HEK293 (cell line): ENCODE measurements around the gene LDLRAD4.

Experiments
- GLI4 ChIP-seq: fragments of 450-650 bp; formaldehyde crosslinking; IDR thresholded peaks from 2 replicates; pipeline ENCODE4 v1.5.1; 2016; ENCODE audit warnings: missing biosample characterization, missing genetic modification characterization
- KLF1 ChIP-seq: fragments of 450-650 bp; formaldehyde crosslinking; IDR thresholded peaks from 2 replicates; pipeline ENCODE4 v1.5.1; 2016; ENCODE audit warnings: missing biosample characterization, missing genetic modification characterization
- KLF8 ChIP-seq: fragments of 450-650 bp; formaldehyde crosslinking; IDR thresholded peaks from 2 replicates; pipeline ENCODE4 v1.5.1; 2016; ENCODE audit warnings: missing biosample characterization, missing genetic modification characterization
- PRDM1 ChIP-seq: fragments of 450-650 bp; formaldehyde crosslinking; IDR thresholded peaks from 2 replicates; pipeline ENCODE4; 2016; ENCODE audit warnings: missing biosample characterization, missing genetic modification characterization
- SALL2 ChIP-seq: fragments of 450-650 bp; formaldehyde crosslinking; IDR thresholded peaks from 2 replicates; pipeline ENCODE4 v1.5.0; 2017; ENCODE audit warnings: missing biosample characterization, mild to moderate bottlenecking, missing genetic modification characterization, borderline replicate concordance
- SP7 ChIP-seq: fragments of 450-650 bp; formaldehyde crosslinking; IDR thresholded peaks from 2 replicates; pipeline ENCODE4 v1.5.1; 2016; ENCODE audit warnings: missing biosample characterization, missing genetic modification characterization
- ZBTB17 ChIP-seq: fragments of 450-650 bp; formaldehyde crosslinking; IDR thresholded peaks from 2 replicates; pipeline ENCODE4 v1.5.1; 2016; ENCODE audit warnings: missing biosample characterization, missing genetic modification characterization
- ZNF112 ChIP-seq: fragments of 450-650 bp; formaldehyde crosslinking; IDR thresholded peaks from 2 replicates; pipeline ENCODE4 v1.5.0; 2017; ENCODE audit warnings: missing biosample characterization, missing genetic modification characterization
- ZNF114 ChIP-seq: fragments of 450-650 bp; formaldehyde crosslinking; IDR thresholded peaks from 2 replicates; pipeline ENCODE4 v1.5.0; 2017; ENCODE audit warnings: missing biosample characterization, missing genetic modification characterization
- ZNF132 ChIP-seq: fragments of 450-650 bp; formaldehyde crosslinking; IDR thresholded peaks from 2 replicates; pipeline ENCODE4 v1.5.1; 2017; ENCODE audit warnings: missing biosample characterization, missing genetic modification characterization, borderline replicate concordance
- ZNF174 ChIP-seq: fragments of 450-650 bp; formaldehyde crosslinking; IDR thresholded peaks from 2 replicates; pipeline ENCODE4 v1.5.0; 2017; ENCODE audit warnings: missing biosample characterization, mild to moderate bottlenecking, missing genetic modification characterization
- ZNF37A ChIP-seq: fragments of 450-650 bp; IDR thresholded peaks from 2 replicates; pipeline ENCODE4 v1.5.1; 2018; ENCODE audit warnings: missing biosample characterization, missing genetic modification characterization
- ZNF394 ChIP-seq: fragments of 450-650 bp; formaldehyde crosslinking; IDR thresholded peaks from 2 replicates; pipeline ENCODE4 v1.5.1; 2016; ENCODE audit warnings: missing biosample characterization, missing genetic modification characterization, mild to moderate bottlenecking, moderate library complexity, borderline replicate concordance
- ZNF433 ChIP-seq: fragments of 450-650 bp; formaldehyde crosslinking; IDR thresholded peaks from 2 replicates; pipeline ENCODE4 v1.5.1; 2016; ENCODE audit warnings: missing biosample characterization, missing genetic modification characterization, low read depth
- ZNF501 ChIP-seq: fragments of 450-650 bp; formaldehyde crosslinking; IDR thresholded peaks from 2 replicates; pipeline ENCODE4 v1.5.1; 2016; ENCODE audit warnings: missing biosample characterization, missing genetic modification characterization
- ZNF549 ChIP-seq: fragments of 450-650 bp; IDR thresholded peaks from 2 replicates; pipeline ENCODE4 v1.5.1; 2018; ENCODE audit warnings: missing biosample characterization, missing genetic modification characterization, mild to moderate bottlenecking, inconsistent platforms, moderate library complexity
- ZNF623 ChIP-seq: fragments of 450-650 bp; formaldehyde crosslinking; IDR thresholded peaks from 2 replicates; pipeline ENCODE4 v1.5.1; 2016; ENCODE audit warnings: missing biosample characterization, missing genetic modification characterization
- ZNF654 ChIP-seq: fragments of 450-650 bp; formaldehyde crosslinking; IDR thresholded peaks from 2 replicates; pipeline ENCODE4 v1.5.1; 2016; ENCODE audit warnings: low read depth, missing biosample characterization, missing genetic modification characterization
- ZNF658 ChIP-seq: fragments of 450-650 bp; formaldehyde crosslinking; IDR thresholded peaks from 2 replicates; pipeline ENCODE4; 2016; ENCODE audit warnings: missing biosample characterization, missing genetic modification characterization
- ZNF660 ChIP-seq: fragments of 450-650 bp; IDR thresholded peaks from 2 replicates; pipeline ENCODE4 v1.5.1; 2018; ENCODE audit warnings: missing biosample characterization, mild to moderate bottlenecking, missing genetic modification characterization
- ZNF791 ChIP-seq: fragments of 450-650 bp; formaldehyde crosslinking; IDR thresholded peaks from 2 replicates; pipeline ENCODE4 v1.5.1; 2016; ENCODE audit warnings: missing biosample characterization, missing genetic modification characterization
- TF ChIP-seq, protein P1 (sequence below): fragments of 450-650 bp; formaldehyde crosslinking; IDR thresholded peaks from 2 replicates; pipeline ENCODE4 v1.5.1; 2016; ENCODE audit warnings: missing biosample characterization, missing genetic modification characterization, borderline replicate concordance
- TF ChIP-seq, protein P2 (sequence below): fragments of 450-650 bp; formaldehyde crosslinking; IDR thresholded peaks from 2 replicates; pipeline ENCODE4 v1.5.1; 2016; ENCODE audit warnings: missing biosample characterization, missing genetic modification characterization, borderline replicate concordance
- TF ChIP-seq, protein P3 (sequence below): fragments of 450-650 bp; formaldehyde crosslinking; IDR thresholded peaks from 2 replicates; pipeline ENCODE4 v1.5.1; 2017; ENCODE audit warnings: missing biosample characterization, missing genetic modification characterization
- TF ChIP-seq, protein P4 (sequence below): fragments of 450-650 bp; formaldehyde crosslinking; IDR thresholded peaks from 2 replicates; pipeline ENCODE4 v1.5.1; 2017; ENCODE audit warnings: missing biosample characterization, missing genetic modification characterization
- TF ChIP-seq, protein P5 (sequence below): fragments of 450-650 bp; formaldehyde crosslinking; IDR thresholded peaks from 2 replicates; pipeline ENCODE4 v1.5.1; 2016; ENCODE audit warnings: missing biosample characterization, missing genetic modification characterization

Gene LDLRAD4

DNA sequence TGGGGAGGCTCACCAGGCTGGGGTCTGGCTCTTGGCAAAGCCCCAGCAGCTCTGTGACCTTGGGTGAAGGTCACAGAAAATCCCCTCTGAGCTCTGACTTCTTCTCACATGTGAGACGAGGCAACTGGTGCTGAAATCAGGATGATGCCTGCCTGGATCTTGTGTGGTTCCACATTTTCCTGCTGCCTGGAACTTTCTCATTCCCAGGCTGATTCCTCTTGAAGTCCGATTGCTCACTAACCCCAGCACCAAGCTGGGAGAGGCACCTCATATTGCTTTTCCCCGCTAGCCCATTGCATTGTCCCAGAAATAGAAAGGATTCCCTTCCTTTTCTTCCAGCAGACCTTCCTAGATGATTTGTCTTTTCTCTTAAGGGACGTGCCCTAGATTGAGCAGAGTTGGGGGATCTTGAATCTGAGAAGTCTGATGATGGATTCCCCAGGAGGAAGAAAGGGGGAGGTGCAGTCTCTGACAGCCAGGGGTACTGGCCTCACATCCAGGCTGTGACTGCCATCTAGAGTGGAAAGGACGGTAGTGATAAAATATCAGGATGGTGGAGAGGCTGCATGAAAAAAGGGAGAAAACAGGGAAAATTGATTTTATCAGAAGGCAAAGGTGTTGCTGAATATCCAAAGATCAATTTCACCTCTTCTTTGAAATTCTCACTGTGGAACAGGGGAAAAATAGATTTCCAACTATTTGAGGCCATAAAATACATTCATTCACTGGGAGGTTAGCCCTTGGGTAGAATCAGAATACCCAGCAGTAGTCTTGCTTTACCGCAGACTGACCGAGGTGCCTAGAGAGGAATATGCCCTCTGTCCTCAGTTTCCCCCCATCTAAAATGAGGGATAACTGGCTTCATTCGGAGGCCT, 411.5 kb downstream of the LDLRAD4 start (continued):
- TF ChIP-seq, protein P1, sequence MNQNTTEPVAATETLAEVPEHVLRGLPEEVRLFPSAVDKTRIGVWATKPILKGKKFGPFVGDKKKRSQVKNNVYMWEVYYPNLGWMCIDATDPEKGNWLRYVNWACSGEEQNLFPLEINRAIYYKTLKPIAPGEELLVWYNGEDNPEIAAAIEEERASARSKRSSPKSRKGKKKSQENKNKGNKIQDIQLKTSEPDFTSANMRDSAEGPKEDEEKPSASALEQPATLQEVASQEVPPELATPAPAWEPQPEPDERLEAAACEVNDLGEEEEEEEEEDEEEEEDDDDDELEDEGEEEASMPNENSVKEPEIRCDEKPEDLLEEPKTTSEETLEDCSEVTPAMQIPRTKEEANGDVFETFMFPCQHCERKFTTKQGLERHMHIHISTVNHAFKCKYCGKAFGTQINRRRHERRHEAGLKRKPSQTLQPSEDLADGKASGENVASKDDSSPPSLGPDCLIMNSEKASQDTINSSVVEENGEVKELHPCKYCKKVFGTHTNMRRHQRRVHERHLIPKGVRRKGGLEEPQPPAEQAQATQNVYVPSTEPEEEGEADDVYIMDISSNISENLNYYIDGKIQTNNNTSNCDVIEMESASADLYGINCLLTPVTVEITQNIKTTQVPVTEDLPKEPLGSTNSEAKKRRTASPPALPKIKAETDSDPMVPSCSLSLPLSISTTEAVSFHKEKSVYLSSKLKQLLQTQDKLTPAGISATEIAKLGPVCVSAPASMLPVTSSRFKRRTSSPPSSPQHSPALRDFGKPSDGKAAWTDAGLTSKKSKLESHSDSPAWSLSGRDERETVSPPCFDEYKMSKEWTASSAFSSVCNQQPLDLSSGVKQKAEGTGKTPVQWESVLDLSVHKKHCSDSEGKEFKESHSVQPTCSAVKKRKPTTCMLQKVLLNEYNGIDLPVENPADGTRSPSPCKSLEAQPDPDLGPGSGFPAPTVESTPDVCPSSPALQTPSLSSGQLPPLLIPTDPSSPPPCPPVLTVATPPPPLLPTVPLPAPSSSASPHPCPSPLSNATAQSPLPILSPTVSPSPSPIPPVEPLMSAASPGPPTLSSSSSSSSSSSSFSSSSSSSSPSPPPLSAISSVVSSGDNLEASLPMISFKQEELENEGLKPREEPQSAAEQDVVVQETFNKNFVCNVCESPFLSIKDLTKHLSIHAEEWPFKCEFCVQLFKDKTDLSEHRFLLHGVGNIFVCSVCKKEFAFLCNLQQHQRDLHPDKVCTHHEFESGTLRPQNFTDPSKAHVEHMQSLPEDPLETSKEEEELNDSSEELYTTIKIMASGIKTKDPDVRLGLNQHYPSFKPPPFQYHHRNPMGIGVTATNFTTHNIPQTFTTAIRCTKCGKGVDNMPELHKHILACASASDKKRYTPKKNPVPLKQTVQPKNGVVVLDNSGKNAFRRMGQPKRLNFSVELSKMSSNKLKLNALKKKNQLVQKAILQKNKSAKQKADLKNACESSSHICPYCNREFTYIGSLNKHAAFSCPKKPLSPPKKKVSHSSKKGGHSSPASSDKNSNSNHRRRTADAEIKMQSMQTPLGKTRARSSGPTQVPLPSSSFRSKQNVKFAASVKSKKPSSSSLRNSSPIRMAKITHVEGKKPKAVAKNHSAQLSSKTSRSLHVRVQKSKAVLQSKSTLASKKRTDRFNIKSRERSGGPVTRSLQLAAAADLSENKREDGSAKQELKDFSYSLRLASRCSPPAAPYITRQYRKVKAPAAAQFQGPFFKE, result no peak
- TF ChIP-seq ZNF654 (tag by site-specific recombination) (peak; percentile 87), ZNF623 (tag by site-specific recombination) (no peak), ZNF37A (no peak), KLF1 (no peak), SALL2 (no peak), ZNF114 (tag by site-specific recombination) (no peak), SP7 (tag by site-specific recombination) (no peak), ZNF132 (tag by site-specific recombination) (no peak), ZNF433 (no peak), ZNF174 (tag by site-specific recombination) (no peak), ZNF660 (tag by site-specific recombination) (no peak), ZNF658 (no peak), ZNF112 (tag by site-specific recombination) (no peak), ZNF501 (tag by site-specific recombination) (no peak), KLF8 (tag by site-specific recombination) (no peak), GLI4 (tag by site-specific recombination) (no peak), PRDM1 (tag by site-specific recombination) (0 out of 2 replicates have a peak, but pooled peaks have one; percentile 38), ZNF394 (tag by site-specific recombination) (no peak), ZNF791 (tag by site-specific recombination) (no peak), ZNF549 (tag by site-specific recombination) (no peak), ZBTB17 (peak; percentile 72)
- TF ChIP-seq, protein P2, sequence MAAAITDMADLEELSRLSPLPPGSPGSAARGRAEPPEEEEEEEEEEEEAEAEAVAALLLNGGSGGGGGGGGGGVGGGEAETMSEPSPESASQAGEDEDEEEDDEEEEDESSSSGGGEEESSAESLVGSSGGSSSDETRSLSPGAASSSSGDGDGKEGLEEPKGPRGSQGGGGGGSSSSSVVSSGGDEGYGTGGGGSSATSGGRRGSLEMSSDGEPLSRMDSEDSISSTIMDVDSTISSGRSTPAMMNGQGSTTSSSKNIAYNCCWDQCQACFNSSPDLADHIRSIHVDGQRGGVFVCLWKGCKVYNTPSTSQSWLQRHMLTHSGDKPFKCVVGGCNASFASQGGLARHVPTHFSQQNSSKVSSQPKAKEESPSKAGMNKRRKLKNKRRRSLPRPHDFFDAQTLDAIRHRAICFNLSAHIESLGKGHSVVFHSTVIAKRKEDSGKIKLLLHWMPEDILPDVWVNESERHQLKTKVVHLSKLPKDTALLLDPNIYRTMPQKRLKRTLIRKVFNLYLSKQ (tag by site-specific recombination), result no peak
- TF ChIP-seq, protein P3, sequence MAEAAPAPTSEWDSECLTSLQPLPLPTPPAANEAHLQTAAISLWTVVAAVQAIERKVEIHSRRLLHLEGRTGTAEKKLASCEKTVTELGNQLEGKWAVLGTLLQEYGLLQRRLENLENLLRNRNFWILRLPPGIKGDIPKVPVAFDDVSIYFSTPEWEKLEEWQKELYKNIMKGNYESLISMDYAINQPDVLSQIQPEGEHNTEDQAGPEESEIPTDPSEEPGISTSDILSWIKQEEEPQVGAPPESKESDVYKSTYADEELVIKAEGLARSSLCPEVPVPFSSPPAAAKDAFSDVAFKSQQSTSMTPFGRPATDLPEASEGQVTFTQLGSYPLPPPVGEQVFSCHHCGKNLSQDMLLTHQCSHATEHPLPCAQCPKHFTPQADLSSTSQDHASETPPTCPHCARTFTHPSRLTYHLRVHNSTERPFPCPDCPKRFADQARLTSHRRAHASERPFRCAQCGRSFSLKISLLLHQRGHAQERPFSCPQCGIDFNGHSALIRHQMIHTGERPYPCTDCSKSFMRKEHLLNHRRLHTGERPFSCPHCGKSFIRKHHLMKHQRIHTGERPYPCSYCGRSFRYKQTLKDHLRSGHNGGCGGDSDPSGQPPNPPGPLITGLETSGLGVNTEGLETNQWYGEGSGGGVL (tag by site-specific recombination), result no peak
- TF ChIP-seq, protein P4, sequence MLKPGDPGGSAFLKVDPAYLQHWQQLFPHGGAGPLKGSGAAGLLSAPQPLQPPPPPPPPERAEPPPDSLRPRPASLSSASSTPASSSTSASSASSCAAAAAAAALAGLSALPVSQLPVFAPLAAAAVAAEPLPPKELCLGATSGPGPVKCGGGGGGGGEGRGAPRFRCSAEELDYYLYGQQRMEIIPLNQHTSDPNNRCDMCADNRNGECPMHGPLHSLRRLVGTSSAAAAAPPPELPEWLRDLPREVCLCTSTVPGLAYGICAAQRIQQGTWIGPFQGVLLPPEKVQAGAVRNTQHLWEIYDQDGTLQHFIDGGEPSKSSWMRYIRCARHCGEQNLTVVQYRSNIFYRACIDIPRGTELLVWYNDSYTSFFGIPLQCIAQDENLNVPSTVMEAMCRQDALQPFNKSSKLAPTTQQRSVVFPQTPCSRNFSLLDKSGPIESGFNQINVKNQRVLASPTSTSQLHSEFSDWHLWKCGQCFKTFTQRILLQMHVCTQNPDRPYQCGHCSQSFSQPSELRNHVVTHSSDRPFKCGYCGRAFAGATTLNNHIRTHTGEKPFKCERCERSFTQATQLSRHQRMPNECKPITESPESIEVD (tag by site-specific recombination), result no peak
- TF ChIP-seq, protein P5, sequence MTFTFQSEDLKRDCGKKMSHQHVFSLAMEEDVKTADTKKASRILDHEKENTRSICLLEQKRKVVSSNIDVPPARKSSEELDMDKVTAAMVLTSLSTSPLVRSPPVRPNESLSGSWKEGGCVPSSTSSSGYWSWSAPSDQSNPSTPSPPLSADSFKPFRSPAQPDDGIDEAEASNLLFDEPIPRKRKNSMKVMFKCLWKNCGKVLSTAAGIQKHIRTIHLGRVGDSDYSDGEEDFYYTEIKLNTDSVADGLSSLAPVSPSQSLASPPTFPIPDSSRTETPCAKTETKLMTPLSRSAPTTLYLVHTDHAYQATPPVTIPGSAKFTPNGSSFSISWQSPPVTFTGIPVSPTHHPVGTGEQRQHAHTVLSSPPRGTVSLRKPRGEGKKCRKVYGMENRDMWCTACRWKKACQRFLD (tag by site-specific recombination), result no peak
